HG03460 (cell line): Measurements from ENCODE around the gene ERBB4.
"Not testable (repeated sequence)": the region's sequence is repeated elsewhere in the genome, so short reads cannot be mapped to it uniquely, and the experiment has no call there.

Experiments
- ATAC-seq: cut with Tn5 transposase; IDR thresholded peaks from one replicate; pipeline ENCODE4 v1.9.1; 2021; ENCODE audit not compliant: unreplicated experiment

ERBB4 gene

GRCh38 chr2:212154477-212154878 is 384.1 kb downstream of the ERBB4 start:
- no peak for ATAC-seq

- ATAC-seq: no peak
Observed at GRCh38 chr2:212153923-212154322, 384.7 kb downstream of the ERBB4 start.

DNA sequence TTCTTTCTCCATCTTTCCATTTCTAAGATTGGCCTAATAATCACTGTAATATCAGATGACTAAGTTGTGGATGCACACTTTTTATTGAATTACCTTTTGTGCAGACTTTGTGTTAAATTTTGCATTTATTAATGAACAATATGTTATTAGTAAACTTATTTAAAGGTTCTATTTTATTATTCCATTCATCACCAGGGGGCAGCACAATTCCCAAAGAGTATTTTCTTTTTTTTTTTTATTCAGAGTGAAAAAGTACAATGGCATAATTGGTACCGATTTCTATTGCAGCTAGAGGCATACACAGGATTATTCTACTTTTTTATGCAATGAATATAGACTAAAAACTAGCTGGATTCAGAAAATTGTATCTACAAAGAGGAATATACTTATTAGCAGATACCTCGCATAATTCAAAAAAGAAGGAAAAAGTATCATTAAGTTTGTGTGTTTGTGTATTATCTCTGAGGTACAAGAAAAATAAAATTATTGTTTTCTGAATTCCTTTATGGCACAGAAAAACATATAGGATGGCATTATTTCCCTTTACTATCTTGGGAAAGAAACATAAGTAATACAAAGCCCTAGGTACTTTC is 390.6 kb downstream of the ERBB4 start:
- ATAC-seq: no peak

GRCh38 chr2:212146416-212146815 is 392.2 kb downstream of the ERBB4 start:
- ATAC-seq: no peak

- no peak for ATAC-seq
Observed at GRCh38 chr2:212145121-212145520, 393.5 kb downstream of the ERBB4 start.

DNA sequence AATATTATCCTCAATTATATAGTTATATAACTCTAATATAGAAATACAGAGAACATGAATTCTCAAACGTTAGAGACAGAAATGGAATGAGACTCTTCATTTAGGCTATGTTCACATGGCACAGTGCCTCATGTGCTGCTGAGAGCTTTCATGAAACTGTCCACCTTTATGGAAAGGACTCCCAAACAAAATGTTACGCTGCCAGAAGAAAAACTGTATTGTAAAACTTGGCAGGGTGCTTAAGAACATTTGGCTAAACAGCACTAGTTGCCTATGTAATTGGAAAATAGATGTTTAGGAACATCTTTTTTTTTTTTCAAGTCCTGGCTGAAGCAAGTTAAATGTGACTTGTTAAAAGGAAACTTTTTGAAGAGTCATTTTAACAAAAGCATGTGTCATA is 396.0 kb downstream of the ERBB4 start:
- ATAC-seq: no peak

DNA sequence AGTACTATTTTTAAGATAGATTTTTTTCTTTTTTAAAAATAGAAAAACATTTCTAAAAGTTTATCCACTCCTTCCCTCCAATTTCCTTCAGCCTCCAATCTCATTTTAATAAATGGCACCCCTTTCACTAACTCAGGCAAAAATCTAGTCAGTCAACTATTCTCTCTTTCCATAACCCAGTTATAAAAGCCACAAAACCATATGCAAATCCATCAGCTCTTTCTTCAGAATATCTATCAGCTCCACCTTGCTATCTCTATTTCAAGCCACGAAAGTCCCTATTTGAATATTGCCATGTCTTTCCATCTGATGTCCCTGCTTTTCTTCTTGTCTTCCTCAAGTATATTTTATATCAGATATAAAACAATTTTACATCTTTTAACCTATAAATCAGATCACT is 397.1 kb downstream of the ERBB4 start:
- ATAC-seq: no peak

DNA sequence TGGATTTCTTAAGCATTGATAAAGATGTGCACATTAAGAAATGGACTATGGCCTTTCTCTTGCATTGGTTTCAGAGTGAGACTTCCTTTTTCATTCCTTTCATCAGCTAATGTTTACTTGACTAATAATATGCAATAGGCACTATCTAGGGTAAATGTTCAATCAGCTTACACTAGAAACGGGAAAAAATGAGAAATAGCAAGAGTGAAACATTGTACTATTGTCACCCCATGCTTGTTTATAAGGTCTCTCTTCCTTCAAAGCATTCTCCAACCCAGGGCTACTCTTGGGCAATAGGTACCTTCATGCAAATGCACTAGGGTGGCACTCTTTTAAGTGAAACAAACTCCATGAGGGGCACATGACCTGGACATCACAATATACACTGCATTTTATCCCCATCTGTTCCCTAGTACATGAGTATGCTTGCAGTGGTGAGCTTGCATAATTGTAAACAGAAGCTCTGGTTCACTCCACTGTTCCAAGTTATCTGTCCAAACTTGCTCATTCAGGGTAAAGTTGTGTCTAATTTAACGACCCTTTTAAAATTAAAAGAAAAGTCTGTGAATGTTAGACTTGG is 402.3 kb downstream of the ERBB4 start:
- no peak for ATAC-seq

DNA sequence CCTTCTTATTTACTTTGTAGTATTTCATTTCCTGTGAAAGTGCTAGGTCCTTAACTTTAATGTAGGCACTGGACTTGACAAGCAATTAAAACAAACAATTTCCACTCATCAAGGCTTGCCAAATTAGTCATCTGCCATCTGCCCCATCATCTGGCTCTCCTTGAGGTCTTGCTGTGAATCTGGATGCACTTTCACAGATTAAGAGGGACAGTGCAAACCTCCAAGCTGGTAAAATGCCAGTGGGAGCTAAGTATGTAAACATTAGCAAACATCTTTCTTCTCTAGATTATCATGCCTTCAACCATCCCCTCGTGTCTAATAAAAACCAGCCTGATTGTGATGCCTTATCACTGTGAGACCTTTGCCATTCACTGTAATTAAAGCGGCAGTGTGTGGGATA is 402.9 kb downstream of the ERBB4 start:
- ATAC-seq: no peak

- no peak for ATAC-seq
Observed at GRCh38 chr2:212133337-212133736, 405.3 kb downstream of the ERBB4 start.

- ATAC-seq: no peak
Observed at GRCh38 chr2:212124598-212124997, 414.0 kb downstream of the ERBB4 start.

GRCh38 chr2:212119591-212119990 is 419.0 kb downstream of the ERBB4 start:
- ATAC-seq: no peak

- ATAC-seq: no peak
Observed at GRCh38 chr2:212117926-212118325, 420.7 kb downstream of the ERBB4 start.

DNA sequence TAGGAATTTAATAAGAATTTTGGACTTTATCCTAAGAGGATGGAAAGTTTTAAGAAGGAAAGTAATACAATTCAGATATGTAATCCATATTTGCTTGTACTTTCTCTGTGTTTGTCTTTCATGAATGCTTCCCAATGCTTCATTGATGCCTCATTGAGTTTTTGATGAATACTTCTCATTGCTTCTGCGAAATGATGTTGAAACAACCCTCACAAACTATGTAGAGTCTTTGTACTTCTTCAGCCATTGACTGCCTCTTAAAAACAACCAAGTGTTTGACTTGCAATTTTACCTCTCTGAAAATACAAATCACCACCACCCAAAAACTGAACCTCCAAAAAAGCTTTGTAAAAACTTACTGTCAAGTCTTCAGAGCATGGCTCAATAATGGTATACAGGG is 424.1 kb downstream of the ERBB4 start:
- no peak for ATAC-seq

DNA sequence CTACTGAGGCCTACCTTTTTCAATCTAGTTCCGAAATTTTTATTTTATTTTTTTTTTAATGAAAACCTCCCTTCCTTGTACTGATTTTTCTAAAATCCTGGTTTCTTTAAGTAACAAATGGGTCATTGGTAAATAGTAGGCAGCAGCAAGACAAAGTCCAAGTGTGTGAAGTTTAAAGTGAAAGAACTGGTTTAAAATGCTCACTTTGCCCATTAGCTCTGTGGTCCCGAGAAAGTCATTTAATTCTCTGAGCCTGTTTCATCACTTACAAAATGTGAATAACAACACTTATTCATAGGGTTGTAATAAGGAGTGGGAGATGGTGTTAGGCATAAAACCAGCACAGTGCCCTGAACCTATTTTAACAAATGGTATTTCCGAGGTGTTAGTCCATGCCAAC is 426.2 kb downstream of the ERBB4 start:
- no peak for ATAC-seq

DNA sequence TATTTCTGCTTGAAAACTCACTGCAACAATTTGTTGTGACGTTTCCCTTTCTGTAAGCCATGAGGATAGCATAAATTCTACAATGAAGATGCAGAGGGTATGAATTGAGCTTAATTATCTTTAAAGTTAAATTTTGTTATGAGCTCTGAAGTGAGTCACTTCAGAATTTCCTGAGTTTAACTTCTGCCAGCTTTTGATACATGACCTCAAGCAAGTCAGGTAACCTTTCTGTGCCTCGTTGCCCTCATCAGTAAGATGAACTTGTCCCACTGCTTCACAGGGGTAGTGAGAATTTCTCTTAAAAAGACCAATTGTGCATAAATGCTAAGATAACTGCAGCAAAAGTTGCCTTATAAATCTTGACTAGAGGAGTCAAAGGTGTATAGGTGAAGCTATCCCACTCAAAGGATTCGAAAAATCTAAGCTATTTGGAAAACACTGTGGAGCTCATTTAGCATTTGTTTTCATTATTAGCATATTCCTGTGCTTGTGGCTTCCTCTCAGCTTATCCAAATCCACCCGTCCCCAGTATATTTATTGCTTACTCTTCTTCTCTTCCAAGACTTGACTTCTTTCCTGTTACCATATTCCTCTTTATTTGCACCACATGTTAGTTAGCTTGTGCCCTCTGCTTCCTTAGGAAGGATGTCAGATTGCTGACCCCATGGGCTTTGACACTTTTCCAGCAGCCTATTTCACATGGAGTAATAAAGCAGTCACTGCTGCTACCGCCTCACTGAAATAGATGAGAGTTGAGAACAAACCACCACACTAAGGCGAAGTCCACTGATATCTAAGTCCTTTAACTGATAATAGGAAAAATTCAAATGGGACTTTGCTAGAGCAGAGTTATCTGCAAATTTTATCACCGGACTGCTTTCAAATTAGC is 428.6 kb downstream of the ERBB4 start:
- no peak for ATAC-seq

- ATAC-seq: no peak
Observed at GRCh38 chr2:212109217-212109616, 429.4 kb downstream of the ERBB4 start.

GRCh38 chr2:212107989-212108388 is 430.6 kb downstream of the ERBB4 start:
- no peak for ATAC-seq

- no peak for ATAC-seq
Observed at GRCh38 chr2:212107014-212107413, 431.6 kb downstream of the ERBB4 start.

DNA sequence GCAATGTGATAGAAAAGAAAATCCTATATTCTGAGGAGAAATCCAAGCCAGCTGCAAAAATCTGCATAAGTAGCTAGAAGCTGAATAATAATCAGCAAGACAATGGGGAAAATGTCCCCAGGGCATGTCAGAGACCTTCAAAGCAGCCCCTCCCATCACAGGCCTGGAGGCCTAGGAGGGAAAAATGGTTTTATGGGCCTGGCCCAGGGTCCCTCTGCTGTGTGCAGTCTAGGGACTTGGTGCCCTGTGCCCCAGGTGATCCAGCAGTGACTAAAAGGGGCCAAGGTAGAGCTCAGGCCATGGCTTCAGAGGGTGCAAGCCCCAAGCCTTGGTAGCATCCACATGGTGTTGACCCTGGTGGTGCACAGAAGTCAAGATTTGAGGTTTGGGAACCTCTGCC is 432.1 kb downstream of the ERBB4 start:
- ATAC-seq: not testable (repeated sequence)

- ATAC-seq: no peak
Observed at GRCh38 chr2:212099658-212100057, 438.9 kb downstream of the ERBB4 start.

DNA sequence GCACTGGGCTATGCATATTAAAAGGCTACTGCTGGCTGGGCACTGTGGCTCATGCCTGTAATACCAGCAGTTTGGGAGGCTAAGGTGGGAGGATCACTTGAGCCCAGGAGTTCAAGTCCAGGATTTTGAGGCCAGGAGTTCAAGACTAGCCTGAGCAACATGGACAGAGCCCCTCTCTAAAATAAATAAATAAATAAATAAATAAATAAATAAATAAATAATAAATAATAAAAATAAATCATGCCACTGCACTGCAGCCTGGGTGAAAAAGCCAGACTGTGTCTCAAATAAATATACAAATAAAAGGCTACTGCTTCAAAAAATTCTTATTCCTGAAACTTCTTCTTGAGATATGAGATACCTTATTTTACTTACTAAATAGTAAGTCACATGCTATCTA is 439.6 kb downstream of the ERBB4 start:
- ATAC-seq: no peak
